Measurements from ENCODE around the gene SRPRA. TPM values are rescaled to one million over a fixed set of nuclear protein-coding genes. Genes with fewer than 3 reads are reported as not detected.
A peak's percentile ranks its signal among the peaks of the same experiment; 100 is the strongest.

SRPRA gene
- total and polyA plus RNA-seq, 10 of the 15 experiments (the other 5 are each of a cell fraction or from before 2014, with no cell fraction given) = 29.6 to 131 (median 92.8) TPM

DNA sequence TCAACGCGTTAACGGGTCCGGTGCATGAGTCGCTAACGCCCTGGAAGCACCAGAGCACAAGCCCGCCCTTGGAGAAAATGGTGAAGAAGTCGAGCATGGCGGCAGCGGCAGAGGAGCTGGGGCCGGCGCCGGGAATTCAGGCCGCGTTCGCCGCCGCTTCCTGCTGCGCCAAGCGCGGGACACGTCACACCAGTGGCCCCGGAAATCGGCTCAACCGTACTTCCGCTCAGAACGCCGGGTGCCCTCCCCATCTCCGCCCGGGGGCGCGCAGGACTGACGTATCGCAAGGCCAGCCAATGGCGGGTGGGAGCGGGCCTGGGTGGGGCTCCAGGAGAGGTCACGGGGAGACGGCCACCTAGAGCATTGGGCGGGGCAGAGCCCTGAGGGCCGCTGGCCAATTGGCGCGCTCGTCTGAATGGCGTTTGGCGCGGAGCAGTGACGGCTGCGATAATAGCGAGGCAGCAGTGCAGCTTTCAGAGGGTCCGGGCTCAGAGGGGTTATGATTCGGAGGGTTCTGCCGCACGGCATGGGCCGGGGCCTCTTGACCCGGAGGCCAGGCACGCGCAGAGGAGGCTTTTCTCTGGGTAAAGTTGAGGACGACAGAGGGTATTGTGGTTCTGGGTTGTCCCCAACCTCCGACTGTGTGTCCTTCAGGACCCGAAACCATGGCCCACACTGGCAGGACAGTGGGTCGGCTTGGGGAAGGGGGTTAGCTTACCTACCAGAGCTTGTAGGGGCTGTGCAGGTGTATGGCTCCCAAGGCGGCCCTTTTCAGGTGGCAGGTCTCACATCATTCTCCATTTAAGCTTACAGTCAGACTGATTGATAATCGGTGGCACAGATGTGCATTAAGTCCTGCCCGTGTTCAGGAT, at the start of gene SRPRA, which contains the start of gene FOXRED1 (continued):
- TF ChIP-seq, protein P1, sequence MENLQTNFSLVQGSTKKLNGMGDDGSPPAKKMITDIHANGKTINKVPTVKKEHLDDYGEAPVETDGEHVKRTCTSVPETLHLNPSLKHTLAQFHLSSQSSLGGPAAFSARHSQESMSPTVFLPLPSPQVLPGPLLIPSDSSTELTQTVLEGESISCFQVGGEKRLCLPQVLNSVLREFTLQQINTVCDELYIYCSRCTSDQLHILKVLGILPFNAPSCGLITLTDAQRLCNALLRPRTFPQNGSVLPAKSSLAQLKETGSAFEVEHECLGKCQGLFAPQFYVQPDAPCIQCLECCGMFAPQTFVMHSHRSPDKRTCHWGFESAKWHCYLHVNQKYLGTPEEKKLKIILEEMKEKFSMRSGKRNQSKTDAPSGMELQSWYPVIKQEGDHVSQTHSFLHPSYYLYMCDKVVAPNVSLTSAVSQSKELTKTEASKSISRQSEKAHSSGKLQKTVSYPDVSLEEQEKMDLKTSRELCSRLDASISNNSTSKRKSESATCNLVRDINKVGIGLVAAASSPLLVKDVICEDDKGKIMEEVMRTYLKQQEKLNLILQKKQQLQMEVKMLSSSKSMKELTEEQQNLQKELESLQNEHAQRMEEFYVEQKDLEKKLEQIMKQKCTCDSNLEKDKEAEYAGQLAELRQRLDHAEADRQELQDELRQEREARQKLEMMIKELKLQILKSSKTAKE (IDR thresholded peaks at IDR 0.05; ENCODE audit: low read depth, poor library complexity, severe bottlenecking) = no peak
- TF ChIP-seq MEF2B (IDR thresholded peaks at IDR 0.05; ENCODE audit: partially characterized antibody, poor library complexity, severe bottlenecking) (no peak), NKRF (conservative IDR thresholded peaks at IDR 0.05) (peak; percentile 67), EGR1 (IDR thresholded peaks at IDR 0.05; ENCODE audit: borderline replicate concordance in 1 of 2, low read depth in 2 of 2, low read length in 2 of 2) (peak in 1 of 2 experiments; percentile 14; a peak in 1 of 3 replicates), TAF1 (IDR thresholded peaks at IDR 0.05; ENCODE audit: borderline replicate concordance, low read depth, low read length) (peak; percentile 82), YY1 (IDR thresholded peaks at IDR 0.05; ENCODE audit: low read depth, low read length) (peak; percentile 90), CBFB (IDR thresholded peaks at IDR 0.05; ENCODE audit: low read depth) (peak; percentile 54; the same call in 1 of the 2 replicates), KAT2A (conservative IDR thresholded peaks at IDR 0.05; ENCODE audit: control insufficient read depth, low read depth, low read length) (no peak), SREBF1 (IDR thresholded peaks at IDR 0.05; ENCODE audit: low read length) (0 out of 2 replicates have a peak, but pooled peaks have one; percentile 22), IRF4 (IDR thresholded peaks at IDR 0.05; ENCODE audit: low read depth, low read length) (no peak)
- TF ChIP-seq, protein P2, sequence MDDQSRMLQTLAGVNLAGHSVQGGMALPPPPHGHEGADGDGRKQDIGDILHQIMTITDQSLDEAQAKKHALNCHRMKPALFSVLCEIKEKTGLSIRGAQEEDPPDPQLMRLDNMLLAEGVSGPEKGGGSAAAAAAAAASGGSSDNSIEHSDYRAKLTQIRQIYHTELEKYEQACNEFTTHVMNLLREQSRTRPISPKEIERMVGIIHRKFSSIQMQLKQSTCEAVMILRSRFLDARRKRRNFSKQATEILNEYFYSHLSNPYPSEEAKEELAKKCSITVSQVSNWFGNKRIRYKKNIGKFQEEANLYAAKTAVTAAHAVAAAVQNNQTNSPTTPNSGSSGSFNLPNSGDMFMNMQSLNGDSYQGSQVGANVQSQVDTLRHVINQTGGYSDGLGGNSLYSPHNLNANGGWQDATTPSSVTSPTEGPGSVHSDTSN (IDR thresholded peaks at IDR 0.05; ENCODE audit: insufficient replicate concordance, low read depth, low read length) = peak; percentile 6

Data from GM12878 (cell line).